NCI-H1694 treated with DMSO at 0.1 percent for 48 hours (cell line): ENCODE results near the gene LILRB4.
"Not testable (repeated sequence)": the region's sequence is repeated elsewhere in the genome, so short reads cannot be mapped to it uniquely, and the experiment has no call there.

Experiments used
- DNase-seq: peaks from one replicate; lab custom pipeline; 2025; lab: John Stamatoyannopoulos, UW

The LILRB4 gene

GRCh38 chr19:54650108-54650655 lies 12.6 kb upstream of the LILRB4 start:
- DNase-seq, result no peak

- peak; percentile 24 for DNase-seq
These were observed 9.5 kb upstream of the LILRB4 start for GRCh38 chr19:54653181-54653809.

GRCh38 chr19:54654447-54655321 lies 8.1 kb upstream of the LILRB4 start:
- DNase-seq, result no peak

GRCh38 chr19:54659300-54659699 lies 3.5 kb upstream of the LILRB4 start:
- DNase-seq, result no peak

- no peak for DNase-seq
These were observed 2.5 kb upstream of the LILRB4 start for GRCh38 chr19:54660306-54660705.

GRCh38 chr19:54660964-54661363 lies 1.8 kb upstream of the LILRB4 start:
- no peak for DNase-seq

GRCh38 chr19:54661846-54662481 lies 821 bp upstream of the LILRB4 start:
- no peak for DNase-seq

GRCh38 chr19:54665530-54665929 lies 2.7 kb downstream of the LILRB4 start:
- no peak for DNase-seq

GRCh38 chr19:54667217-54667616 lies 4.4 kb downstream of the LILRB4 start:
- no peak for DNase-seq

- DNase-seq, result no peak
These were observed 5.6 kb downstream of the LILRB4 start for GRCh38 chr19:54668353-54668752.

GRCh38 chr19:54670576-54671357 lies 8.0 kb downstream of the LILRB4 start:
- no peak for DNase-seq

GRCh38 chr19:54673222-54673621 lies 10.4 kb downstream of the LILRB4 start:
- DNase-seq, result no peak

- DNase-seq, result peak; percentile 44
These were observed 11.3 kb downstream of the LILRB4 start for GRCh38 chr19:54674021-54674617.

GRCh38 chr19:54676210-54676834 lies 13.5 kb downstream of the LILRB4 start:
- peak; percentile 18 for DNase-seq

- DNase-seq, result no peak
These were observed 14.4 kb downstream of the LILRB4 start for GRCh38 chr19:54677217-54677616.

- not testable (repeated sequence) for DNase-seq
These were observed 18.8 kb downstream of the LILRB4 start for GRCh38 chr19:54681596-54681995.

- DNase-seq, result no peak
These were observed 19.6 kb downstream of the LILRB4 start for GRCh38 chr19:54682306-54682856.

GRCh38 chr19:54684527-54684926 lies 21.7 kb downstream of the LILRB4 start:
- DNase-seq, result no peak

- DNase-seq, result no peak
These were observed 29.0 kb downstream of the LILRB4 start for GRCh38 chr19:54691582-54692297.

GRCh38 chr19:54692298-54692615 lies 29.5 kb downstream of the LILRB4 start:
- DNase-seq, result no peak
